Esophagus mucosa (tissue), 1 donor: ENCODE measurements around the gene OR51B4. TPM values are rescaled to one million over a fixed set of nuclear protein-coding genes. Genes with fewer than 3 reads are reported as not detected.
"Not testable (repeated sequence)": the region's sequence is repeated elsewhere in the genome, so short reads cannot be mapped to it uniquely, and the experiment has no call there.

Source experiments
- ATAC-seq: fragments of 200-7000 bp; cut with Tn5 transposase; one replicate; pipeline ENCODE4 v1.9.1; 2020
- total RNA-seq: library from RNA; stranded (reverse); gene quantifications from one replicate; pipeline ENCODE4 v1.2.4, GENCODE V29; 2023
- donor health status: DM: yes; HTN: yes; CAD: no.

The OR51B4 gene
- total RNA-seq = not detected

GRCh38 chr11:5301846-5302245 lies at the start of gene OR51B4:
TSS of gene OR51B4 (minus strand) at chr11:5301946. CDS start at chr11:5301946, 0 bp downstream.
- ATAC-seq = no peak

GRCh38 chr11:5351208-5351607 lies 49.5 kb upstream of the OR51B4 start, which contains the start of gene OR51B6:
TSS of gene OR51B6 (plus strand) at chr11:5351508. CDS start at chr11:5351508, 0 bp downstream.
- ATAC-seq = no peak

GRCh38 chr11:5349550-5349949 lies 47.8 kb upstream of the OR51B4 start:
- ATAC-seq = no peak

- no peak for ATAC-seq
Observed at GRCh38 chr11:5348551-5349194, 46.9 kb upstream of the OR51B4 start.

- no peak for ATAC-seq
Observed at GRCh38 chr11:5345831-5346230, 44.1 kb upstream of the OR51B4 start.

GRCh38 chr11:5343474-5344335 lies 42.0 kb upstream of the OR51B4 start, which contains the start of gene OR51B5:
TSS of gene OR51B5 (minus strand) at chr11:5343524. CDS start at chr11:5343524, 0 bp downstream.
- ATAC-seq = no peak

GRCh38 chr11:5339771-5340322 lies 38.1 kb upstream of the OR51B4 start:
- ATAC-seq = no peak

- ATAC-seq = not testable (repeated sequence)
Observed at GRCh38 chr11:5337253-5337652, 35.5 kb upstream of the OR51B4 start.

- ATAC-seq = no peak
Observed at GRCh38 chr11:5336331-5336730, 34.6 kb upstream of the OR51B4 start.

- ATAC-seq = no peak
Observed at GRCh38 chr11:5335170-5335569, 33.4 kb upstream of the OR51B4 start.

- ATAC-seq = no peak
Observed at GRCh38 chr11:5324197-5324596, 22.5 kb upstream of the OR51B4 start, which contains the start of gene OR51B2. TSS of gene OR51B2 (minus strand) at chr11:5324297. CDS start at chr11:5324297, 0 bp downstream.

GRCh38 chr11:5317292-5317691 lies 15.5 kb upstream of the OR51B4 start:
- no peak for ATAC-seq

- ATAC-seq = not testable (repeated sequence)
Observed at GRCh38 chr11:5313326-5314023, 11.7 kb upstream of the OR51B4 start.

- no peak for ATAC-seq
Observed at GRCh38 chr11:5310423-5310822, 8.7 kb upstream of the OR51B4 start.

- no peak for ATAC-seq
Observed at GRCh38 chr11:5307256-5308019, 5.7 kb upstream of the OR51B4 start.

GRCh38 chr11:5304046-5304445 lies 2.3 kb upstream of the OR51B4 start:
- no peak for ATAC-seq

- ATAC-seq = no peak
Observed at GRCh38 chr11:5303626-5304025, 1.9 kb upstream of the OR51B4 start.

- ATAC-seq = no peak
Observed at GRCh38 chr11:5300251-5300650, 1.5 kb downstream of the OR51B4 start.

GRCh38 chr11:5298451-5298850 lies 3.3 kb downstream of the OR51B4 start:
- no peak for ATAC-seq

- no peak for ATAC-seq
Observed at GRCh38 chr11:5297721-5298323, 3.9 kb downstream of the OR51B4 start.

- not testable (repeated sequence) for ATAC-seq
Observed at GRCh38 chr11:5294342-5294995, 7.3 kb downstream of the OR51B4 start.
